NCI-H2196 (cell line): ENCODE measurements around the gene NCAM2.
"Not testable (repeated sequence)": the region's sequence is repeated elsewhere in the genome, so short reads cannot be mapped to it uniquely, and the experiment has no call there.

Experiments
- DNase-seq: peaks from one replicate; lab custom pipeline; 2025; ENCODE audit not compliant: unreplicated experiment; lab: John Stamatoyannopoulos, UW

NCAM2 gene

DNA sequence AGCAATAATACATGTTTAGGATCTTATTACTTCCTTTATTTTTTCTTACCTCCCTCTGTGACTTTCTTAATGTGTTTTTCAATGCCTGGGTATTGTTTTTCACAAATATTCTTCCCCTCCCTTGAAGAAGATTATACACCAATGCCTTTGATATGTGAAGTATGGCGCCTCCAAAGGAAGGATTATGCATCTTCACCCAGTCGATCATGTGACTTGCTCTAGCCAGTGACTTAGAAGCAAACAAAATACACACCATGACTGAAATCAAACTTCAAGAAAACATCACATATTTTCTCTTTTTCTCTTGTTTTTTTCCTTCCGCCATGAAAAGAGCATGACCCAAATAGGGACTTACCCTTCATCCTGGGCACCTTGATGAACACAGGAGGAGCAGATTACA lies 297.1 kb downstream of the NCAM2 start:
- no peak for DNase-seq

DNA sequence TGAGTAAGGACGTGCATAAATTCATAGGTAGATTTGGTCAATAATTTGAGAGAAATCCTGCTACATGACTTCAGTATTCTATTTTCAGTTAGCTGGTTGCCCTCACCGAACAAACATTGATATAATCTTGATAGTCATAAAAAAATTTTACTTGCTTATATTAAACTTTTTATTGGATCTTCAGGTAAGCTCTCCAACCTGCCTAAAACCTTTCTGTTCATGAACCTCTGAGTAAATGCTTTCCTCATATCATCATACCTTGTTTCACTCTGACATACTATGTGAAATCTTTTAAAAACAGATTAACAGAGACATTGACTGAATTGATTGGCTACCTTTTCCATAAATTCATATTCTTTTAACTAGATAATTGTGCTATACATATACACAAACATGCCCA lies 299.0 kb downstream of the NCAM2 start:
- no peak for DNase-seq

DNA sequence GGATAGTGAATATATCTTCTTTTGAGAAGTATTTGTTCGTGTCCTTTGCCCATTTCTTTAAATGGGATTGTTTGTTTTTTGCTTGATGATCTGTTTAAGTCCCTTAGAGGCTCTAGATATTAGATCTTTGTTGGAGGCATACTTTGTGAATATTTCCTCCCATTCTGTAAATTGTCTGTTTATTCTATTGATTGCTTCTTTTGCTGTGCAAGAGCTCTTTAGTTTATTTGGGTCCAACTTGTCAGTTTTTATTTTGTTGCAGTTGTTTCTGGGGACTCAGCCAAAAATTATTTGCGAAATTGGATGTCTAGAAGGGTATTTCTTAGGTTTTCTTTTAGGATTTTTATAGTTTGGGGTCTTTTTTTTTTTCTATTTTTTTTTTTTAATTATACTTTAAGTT lies 302.8 kb downstream of the NCAM2 start:
- DNase-seq: no peak

DNA sequence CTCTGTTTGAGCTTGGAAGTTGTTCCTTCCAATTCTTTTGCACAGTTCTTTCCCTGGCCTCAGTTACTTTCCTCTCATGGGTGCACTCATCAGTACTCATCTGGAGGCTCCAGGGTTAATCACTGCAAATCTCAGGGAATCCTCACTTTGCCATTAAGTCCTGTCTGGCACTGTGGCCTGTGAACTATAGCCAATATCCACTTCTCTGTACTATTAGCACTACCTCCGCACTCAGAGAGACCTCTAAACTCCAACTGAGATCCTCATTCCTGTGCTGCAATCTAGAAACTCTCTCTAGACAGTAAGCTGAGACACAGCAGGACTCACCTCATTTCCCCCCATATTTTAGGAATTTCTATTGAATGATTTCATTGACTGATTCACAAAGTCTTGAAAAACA lies 311.3 kb downstream of the NCAM2 start:
- DNase-seq: no peak

DNA sequence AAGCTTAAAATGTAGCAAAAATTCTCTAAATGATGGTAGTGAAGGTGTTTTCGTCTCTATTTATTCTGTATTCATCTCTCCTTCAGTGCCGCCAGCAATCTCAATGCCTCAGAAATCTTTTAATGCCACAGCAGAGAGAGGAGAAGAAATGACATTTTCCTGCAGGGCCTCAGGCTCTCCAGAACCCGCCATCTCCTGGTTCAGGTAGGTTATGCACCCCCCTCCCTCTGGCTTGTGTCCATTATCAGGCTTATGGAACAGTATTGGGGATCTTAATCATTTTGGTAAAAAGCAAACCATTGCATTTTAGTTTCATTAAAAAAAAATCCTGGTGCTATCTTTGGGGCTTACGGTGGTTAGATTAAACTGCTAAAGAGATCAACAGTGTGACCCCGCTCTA lies 326.1 kb downstream of the NCAM2 start:
- DNase-seq: no peak

DNA sequence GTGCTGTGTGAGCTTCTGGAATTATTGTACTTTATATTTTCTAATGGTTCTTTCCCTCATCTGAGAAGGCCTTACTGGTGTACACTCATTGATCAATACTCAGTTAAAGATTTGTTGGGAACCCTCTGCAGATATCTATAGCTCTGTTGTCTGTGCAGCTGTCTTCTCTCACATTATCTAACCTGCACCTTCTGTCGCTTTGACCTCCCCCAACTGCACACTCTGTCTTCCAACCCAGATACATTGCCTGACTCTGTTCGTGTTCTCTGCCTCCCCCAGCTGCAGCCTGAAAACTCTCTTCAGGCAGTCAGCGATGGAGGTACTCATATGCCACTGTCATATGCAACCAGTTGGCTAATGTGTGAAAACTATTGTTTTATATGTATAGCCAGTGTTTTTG lies 334.3 kb downstream of the NCAM2 start:
- DNase-seq: no peak

DNA sequence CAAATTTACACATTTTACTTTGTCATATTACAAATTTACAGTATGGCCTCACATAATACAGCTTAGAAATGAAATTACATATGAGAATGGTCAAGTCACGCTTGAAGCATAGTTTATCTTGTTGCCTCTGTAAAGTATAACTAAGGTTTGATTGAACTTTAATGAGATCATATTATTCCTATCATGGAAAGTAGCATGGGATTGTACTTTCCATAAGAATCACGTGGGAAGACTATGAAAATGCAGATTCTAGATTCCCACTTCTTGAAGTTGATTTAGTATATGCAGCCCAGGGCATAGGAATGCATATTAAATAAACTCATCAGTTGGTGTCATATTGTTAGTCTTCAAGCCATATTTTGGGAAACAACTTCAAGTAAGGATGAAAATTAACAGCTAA lies 342.8 kb downstream of the NCAM2 start:
- DNase-seq: no peak

DNA sequence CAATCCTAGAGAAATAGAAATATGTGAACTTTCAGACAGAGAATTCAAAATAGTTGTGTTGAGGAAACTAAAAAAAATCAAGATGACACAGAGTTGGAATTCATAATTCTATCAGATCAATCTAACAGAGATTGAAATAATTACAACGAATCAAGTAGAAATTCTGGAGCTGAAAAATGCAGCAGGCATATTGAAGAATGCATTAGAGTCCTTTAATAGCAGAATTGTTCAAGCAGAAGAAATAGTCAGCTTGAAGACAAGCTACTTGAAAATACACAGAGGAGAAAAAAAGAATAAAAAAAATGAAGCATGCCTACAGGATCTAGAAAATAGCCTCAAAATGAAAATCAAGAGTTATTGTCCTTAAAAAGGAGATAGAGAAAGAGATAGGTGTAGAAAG lies 347.1 kb downstream of the NCAM2 start:
- DNase-seq: no peak

DNA sequence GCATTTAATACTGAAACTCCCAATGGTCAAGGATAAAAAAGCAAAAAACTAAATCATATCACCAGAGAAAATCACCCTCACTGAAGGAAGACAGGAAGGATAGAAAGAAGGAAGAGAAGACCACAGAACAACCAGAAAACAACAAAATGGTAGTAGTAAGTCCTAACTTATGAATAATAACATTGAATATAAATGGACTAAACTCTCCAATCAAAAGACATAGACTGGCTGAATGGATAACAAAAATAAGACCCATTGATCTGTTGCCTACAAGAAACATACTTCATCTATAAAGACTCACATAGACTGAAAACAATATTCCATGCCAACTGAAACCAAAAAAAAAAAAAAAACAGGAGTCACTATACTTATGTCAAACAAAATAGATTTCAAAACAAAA lies 347.7 kb downstream of the NCAM2 start:
- DNase-seq: no peak

DNA sequence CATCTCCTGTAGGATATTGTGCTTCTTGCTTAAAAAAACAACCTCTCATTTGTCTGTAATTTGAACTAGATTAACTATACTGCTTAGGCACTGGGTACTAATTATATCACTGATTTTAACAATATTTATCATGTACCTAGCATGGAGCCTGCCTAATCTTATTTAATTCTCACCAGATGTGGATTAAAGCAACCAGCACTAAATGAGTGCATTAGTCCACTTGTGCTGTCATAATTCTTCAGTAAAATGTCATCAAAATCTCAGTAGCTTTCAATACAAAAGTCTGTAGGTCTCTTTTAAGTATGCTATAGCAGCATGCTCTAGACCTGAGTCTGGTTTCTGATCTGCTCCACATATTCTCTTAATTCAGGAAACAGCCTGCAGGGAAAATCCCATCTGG lies 368.1 kb downstream of the NCAM2 start:
- no peak for DNase-seq

DNA sequence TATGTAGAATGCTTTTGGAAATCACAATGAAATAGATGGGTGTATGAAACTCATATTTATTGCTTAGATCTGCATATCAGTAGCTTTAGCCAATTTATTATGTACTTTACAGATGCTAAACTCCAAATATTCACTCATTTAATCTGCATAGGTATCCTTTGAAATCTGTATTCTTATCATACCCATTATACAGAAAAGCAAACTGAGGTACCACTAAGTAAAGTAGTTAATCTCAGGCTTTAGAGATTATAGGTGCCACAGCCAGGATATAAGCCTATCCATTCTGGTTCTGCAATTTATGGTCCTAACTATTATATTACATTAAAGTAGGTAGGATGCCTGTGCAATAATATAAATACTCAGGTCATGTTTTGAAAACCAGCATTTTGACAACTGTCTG lies 369.4 kb downstream of the NCAM2 start:
- DNase-seq: no peak

DNA sequence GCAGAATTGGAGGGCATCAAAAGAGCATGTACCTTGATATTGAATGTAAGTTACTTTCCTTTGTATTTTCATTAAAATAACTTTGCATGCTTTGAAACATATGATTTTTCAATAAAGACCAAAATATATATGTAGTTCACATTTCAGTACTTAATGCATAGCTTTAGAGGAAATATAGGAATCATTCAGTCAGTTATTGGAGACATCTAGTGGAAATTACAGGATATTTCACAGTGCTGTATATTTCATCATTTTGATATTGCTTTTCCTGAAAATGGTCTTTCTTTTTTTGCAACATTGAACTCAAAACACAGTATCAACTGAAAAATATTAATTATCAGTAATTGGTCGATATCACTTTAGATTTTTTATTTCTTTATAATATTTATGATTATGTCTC lies 375.8 kb downstream of the NCAM2 start:
- DNase-seq: no peak

DNA sequence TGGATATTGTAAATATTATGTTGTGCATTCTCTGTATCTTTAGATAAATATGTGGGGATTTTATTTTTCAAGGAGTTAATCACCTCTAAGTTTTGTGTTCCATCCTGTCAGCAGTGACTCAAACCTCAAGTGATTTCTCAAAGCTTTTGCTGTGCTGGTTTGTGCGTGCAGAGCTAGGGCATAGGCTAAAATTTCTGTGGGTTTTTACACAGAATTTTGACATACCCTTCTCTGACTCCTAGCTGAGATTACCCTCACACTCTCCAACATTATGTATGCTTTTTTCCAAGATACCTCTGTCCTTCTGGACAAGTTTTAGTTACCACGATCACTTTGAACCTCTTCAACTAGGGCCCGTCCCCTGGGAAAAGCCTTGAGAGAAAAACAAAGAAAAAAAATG lies 384.9 kb downstream of the NCAM2 start:
- DNase-seq: no peak

DNA sequence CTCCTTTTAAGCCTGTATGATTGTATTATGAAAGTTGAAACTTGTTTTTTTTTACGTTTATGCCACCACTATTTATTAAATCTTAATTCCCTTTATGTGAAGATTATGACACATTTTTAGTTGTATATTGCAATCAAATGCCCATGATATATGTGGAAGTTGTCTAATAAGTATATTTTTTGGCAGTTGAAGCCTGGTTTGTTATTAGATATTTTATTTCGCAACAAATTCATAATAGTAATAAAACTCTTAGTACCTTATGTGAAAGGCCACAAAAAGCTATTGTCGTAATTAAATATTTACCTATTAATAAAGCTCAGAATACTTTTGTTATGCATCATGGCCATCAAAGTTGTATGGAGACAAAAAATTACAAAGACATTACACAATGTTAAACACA lies 386.8 kb downstream of the NCAM2 start:
- DNase-seq: no peak

DNA sequence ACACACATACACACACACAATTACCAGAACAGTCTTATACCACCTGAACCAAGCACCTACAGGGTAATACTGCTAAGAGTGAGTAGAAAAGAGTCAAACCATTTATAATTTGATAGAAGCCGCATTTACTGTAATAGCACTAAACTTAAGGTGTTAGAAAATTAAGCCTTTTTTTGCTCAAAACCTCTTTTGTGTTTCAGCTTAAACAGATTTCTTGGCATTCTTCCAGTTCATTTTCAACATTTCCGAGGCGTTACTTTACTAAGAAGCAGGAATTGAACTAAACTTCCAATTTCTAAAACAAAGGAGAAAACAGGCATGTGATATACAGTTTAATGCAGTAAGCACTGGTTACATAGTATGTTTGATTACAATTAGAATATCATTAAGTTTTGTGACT lies 387.2 kb downstream of the NCAM2 start:
- DNase-seq: no peak

DNA sequence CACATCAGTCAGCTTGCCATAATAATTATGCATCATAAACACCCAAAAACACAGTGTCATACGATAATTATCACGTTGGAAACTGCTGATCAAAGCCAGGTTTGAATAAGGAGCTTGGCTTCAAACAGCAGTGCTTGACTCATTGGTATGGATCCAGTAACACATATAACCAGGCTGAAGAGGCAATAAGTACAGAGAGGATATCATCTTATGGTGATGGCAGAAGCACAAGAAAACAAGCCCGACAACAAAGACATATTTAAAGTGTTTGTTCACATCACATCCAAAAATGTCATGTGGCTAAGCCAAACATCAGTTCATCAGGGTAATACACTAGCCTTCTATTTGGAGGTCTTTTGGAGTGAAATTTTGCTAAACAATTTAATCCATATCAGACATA lies 389.7 kb downstream of the NCAM2 start:
- DNase-seq: no peak

DNA sequence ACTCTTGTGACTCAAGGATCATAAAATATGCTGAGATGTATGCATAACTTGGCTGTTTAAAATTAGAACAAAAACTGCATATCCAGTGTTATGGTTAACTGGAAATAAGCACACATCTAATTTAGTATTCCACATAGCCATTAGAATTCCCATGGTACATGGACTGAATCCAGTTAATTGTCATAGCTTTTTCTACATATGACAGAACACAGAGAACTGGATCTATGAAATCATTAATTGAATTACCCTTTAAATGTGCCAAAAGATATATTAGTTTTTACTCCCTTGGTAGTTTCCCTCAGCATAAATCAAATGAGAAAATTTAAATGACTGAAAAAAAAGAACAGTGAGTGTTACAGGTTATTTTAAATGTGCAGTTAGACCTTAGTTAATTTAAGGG lies 395.9 kb downstream of the NCAM2 start:
- DNase-seq: no peak

DNA sequence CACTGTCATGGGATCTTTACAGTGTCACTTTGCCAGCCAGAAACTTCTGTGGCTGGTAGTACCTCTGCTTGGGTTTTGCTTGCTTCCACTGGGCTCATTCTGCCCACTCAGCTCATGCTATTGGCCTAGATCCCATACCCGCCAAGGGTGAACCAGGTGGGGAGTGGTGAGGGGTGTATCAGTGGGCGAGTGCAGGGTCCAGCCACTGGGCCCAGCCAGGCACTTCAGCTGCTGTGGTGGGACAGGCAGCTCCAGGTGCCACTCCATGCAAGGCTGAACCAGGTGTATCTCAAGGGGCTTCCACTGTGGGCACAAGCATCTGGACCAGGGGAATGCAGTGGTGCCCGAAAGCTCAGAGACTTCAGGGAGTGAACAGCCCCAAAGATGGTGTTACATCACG lies 398.2 kb downstream of the NCAM2 start:
- DNase-seq: no peak

DNA sequence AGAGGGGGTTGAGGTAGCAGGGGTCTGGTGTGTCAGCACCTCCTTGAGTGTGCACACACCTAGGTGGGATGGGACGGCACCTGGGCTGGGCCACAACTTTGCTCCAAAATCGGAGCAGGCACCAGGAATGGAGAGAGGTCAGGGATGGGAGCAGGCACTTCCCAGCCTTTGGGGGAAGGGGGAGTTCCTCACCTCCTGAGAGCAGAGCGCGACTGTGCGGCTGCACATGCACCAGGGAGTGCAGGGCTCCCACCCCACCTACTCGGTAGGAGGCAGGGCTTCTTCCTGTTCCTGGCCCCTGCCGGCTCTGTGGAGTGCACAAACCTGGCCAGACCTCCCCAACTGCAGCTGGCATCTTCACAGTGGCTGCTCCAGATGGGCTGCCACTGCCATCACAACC lies 399.3 kb downstream of the NCAM2 start:
- DNase-seq: no peak

DNA sequence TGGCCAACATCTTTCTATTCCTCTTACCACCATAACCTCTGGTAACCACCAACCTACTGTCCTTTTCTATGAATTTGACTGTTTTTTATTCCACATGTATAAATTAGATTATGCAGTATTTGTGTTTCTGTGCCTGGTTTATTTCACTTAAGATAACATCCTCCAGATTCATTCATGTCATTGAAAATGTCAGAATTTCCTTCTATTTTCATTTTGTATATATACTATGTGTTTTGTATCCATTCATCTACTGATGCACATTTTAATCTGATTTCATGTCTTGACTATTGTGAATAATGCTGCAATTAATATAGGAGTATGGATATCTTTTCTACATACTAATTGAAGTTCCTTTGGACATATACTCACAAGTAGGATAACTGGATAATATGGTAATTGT lies 403.2 kb downstream of the NCAM2 start:
- DNase-seq: no peak

DNA sequence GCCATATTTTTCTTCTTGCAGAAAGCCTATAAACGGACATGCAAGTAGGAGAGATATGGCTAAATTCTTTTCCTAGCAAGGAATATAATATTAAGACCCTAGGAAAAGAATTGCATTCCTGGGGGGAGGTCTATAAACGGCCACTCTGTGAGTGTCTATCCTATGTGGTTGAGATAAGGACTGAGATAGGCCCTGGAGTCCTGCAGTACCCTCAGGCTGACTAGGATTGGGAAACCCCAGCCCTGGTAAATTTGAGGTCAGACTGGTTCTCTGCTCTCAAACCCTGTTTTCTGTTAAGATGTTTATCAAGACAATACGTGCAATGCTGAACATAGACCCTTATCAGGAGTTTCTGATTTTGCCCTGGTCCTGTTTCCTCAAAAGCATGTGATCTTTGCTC lies 404.0 kb downstream of the NCAM2 start:
- DNase-seq: not testable (repeated sequence)

DNA sequence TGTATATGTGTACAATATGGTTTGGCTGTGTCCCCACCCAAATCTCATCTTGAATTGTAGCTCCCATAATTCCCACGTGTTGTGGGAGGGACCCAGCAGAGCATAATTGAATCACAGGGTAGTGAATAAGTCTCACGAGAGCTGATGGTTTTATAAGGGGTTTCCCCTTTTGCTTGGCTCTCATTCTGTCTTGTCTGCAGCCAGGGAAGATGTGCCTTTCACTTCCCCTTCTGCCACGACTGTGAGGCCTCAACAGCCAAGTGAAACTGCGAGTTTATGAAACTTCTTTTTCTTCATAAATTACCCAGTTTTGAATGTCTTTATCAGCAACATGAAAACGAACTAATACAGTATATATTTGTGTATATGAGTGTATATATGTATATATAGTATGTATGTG lies 406.1 kb downstream of the NCAM2 start:
- not testable (repeated sequence) for DNase-seq

DNA sequence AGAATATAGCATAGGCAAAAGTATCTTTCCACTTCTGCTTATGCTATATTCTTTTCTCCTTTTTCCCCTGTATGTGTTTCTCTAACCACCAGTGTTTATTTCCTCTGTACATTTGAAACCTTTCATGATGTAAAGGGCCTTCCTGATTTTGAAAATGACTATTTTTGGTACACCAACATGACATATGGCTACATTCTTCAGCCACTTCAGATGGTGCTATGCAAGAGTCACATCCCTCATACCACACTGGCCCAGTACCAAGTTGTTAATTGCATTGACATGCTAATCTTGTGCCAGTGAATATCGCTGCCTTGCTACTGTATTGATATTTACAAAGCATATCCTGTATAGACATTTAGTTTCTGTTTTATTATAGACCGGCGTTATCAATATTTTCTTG lies 408.7 kb downstream of the NCAM2 start:
- DNase-seq: no peak

DNA sequence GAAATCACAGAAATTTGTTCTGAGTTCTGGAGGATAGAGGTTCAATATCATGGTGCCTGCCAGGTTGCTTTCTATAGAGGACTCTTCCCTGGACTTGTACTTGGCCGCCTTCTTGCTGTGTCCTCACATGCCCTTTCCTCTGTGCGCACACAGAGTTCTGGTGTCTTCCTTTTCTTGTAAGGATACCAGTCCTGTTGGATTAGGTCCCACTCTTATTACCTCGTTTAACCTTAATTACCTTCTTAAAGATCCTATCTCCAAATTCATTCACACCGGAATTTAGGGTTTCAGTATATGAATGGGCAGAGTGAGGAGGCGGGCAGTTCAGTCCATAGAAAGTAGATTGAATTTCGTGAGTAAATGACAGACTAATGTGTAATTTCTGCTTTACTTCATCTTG lies 413.9 kb downstream of the NCAM2 start:
- DNase-seq: no peak
